Dendritic cell treated with granulocyte-macrophage colony-stimulating factor and Interleukin-4, amounts not matched to agents 40 ng/mL and 50 ng/mL, for 4 days (primary cell): ENCODE measurements around the gene TSPEAR.

Source experiments
- H3K27ac Mint-ChIP-seq: one replicate; pipeline ENCODE4 v1.8.0; 2022; ENCODE audit warnings: mild to moderate bottlenecking, mixed read lengths
- H3K27me3 Mint-ChIP-seq: one replicate; pipeline ENCODE4 v1.8.0; 2022; ENCODE audit warnings: mild to moderate bottlenecking, mixed read lengths
- H3K36me3 Mint-ChIP-seq: one replicate; pipeline ENCODE4 v1.8.0; 2022; ENCODE audit warnings: low read depth, mixed read lengths
- H3K4me1 Mint-ChIP-seq: one replicate; pipeline ENCODE4 v1.8.0; 2022; ENCODE audit warnings: low read depth, mixed read lengths
- H3K4me3 Mint-ChIP-seq: one replicate; pipeline ENCODE4 v1.8.0; 2022; ENCODE audit warnings: mild to moderate bottlenecking, moderate library complexity, mixed read lengths
- H3K9me3 Mint-ChIP-seq: one replicate; pipeline ENCODE4 v1.8.0; 2022; ENCODE audit warnings: mixed read lengths
- intact Hi-C: fragments of 100-400 bp; cut with micrococcal nuclease; formaldehyde crosslinking; loops from one replicate; pipeline ENCODE4 v1.15.0; 2022

Gene TSPEAR

GRCh38 chr21:44454747-44455523, 256.4 kb downstream of the TSPEAR start, which contains the start of gene LRRC3:
TSS of gene LRRC3 (plus strand) at chr21:44455510. CDS start at chr21:44456645, 1,135 bp downstream.
- H3K27me3 Mint-ChIP-seq: peaks cover 45% of the 10 kb centered on the region
- H3K9me3 Mint-ChIP-seq: no peaks in the 10 kb centered on the region
- peak within 1 kb of the TSS; percentile 81 for H3K4me3 Mint-ChIP-seq
- peaks cover 15% of the 10 kb centered on the region for H3K36me3 Mint-ChIP-seq
- H3K27ac Mint-ChIP-seq: peak within 1 kb of the TSS; percentile 58
- H3K4me1 Mint-ChIP-seq: peaks cover 31% of the 10 kb centered on the region
- intact Hi-C loops: loop anchor here (2.0 to 5.0 kb wide), 2 partner anchors 116 to 443 kb away; partner anchors contain the start of genes CFAP410 and TRAPPC10

- no peak overlapping the region for H3K4me3 Mint-ChIP-seq
- no peak overlapping the region for H3K27ac Mint-ChIP-seq
- H3K4me1 Mint-ChIP-seq: peaks cover 22% of the 10 kb centered on the region
- H3K9me3 Mint-ChIP-seq: no peaks in the 10 kb centered on the region
- peaks cover 15% of the 10 kb centered on the region for H3K36me3 Mint-ChIP-seq
- intact Hi-C loops: loop anchor here (2.0 kb wide), 1 partner anchor 115 kb away; the partner anchor contains the start of gene CFAP410
- peaks cover 54% of the 10 kb centered on the region for H3K27me3 Mint-ChIP-seq
These were observed 257.3 kb downstream of the TSPEAR start for GRCh38 chr21:44454058-44454457.

- peaks cover 15% of the 10 kb centered on the region for H3K36me3 Mint-ChIP-seq
- peaks cover 13% of the 10 kb centered on the region for H3K4me1 Mint-ChIP-seq
- H3K4me3 Mint-ChIP-seq: no peak overlapping the region
- no peak overlapping the region for H3K27ac Mint-ChIP-seq
- H3K27me3 Mint-ChIP-seq: peaks cover 57% of the 10 kb centered on the region
- no peaks in the 10 kb centered on the region for H3K9me3 Mint-ChIP-seq
- intact Hi-C loops: no loop called here
These were observed 258.3 kb downstream of the TSPEAR start for GRCh38 chr21:44453120-44453519.

GRCh38 chr21:44450999-44451398, 260.4 kb downstream of the TSPEAR start:
- Mint-ChIP-seq H3K27ac (no peak overlapping the region), H3K27me3 (peaks cover 66% of the 10 kb centered on the region), H3K36me3 (no peaks in the 10 kb centered on the region), H3K9me3 (no peaks in the 10 kb centered on the region), H3K4me3 (no peak overlapping the region), H3K4me1 (peaks cover 11% of the 10 kb centered on the region)
- intact Hi-C loops: no loop called here

- H3K4me1 Mint-ChIP-seq: peaks cover 11% of the 10 kb centered on the region
- no peak overlapping the region for H3K4me3 Mint-ChIP-seq
- no peak overlapping the region for H3K27ac Mint-ChIP-seq
- H3K27me3 Mint-ChIP-seq: peaks cover 67% of the 10 kb centered on the region
- H3K9me3 Mint-ChIP-seq: no peaks in the 10 kb centered on the region
- H3K36me3 Mint-ChIP-seq: no peaks in the 10 kb centered on the region
- intact Hi-C loops: no loop called here
These were observed 261.0 kb downstream of the TSPEAR start for GRCh38 chr21:44450402-44450801.

GRCh38 chr21:44449473-44450363, 261.7 kb downstream of the TSPEAR start:
- H3K27ac Mint-ChIP-seq: no peak overlapping the region
- H3K27me3 Mint-ChIP-seq: peaks cover 66% of the 10 kb centered on the region
- no peaks in the 10 kb centered on the region for H3K36me3 Mint-ChIP-seq
- H3K4me1 Mint-ChIP-seq: peaks cover 7% of the 10 kb centered on the region
- H3K9me3 Mint-ChIP-seq: peaks cover 2% of the 10 kb centered on the region
- intact Hi-C loops: no loop called here
- no peak overlapping the region for H3K4me3 Mint-ChIP-seq

- peaks cover 6% of the 10 kb centered on the region for H3K4me1 Mint-ChIP-seq
- H3K27ac Mint-ChIP-seq: no peak overlapping the region
- no peak overlapping the region for H3K4me3 Mint-ChIP-seq
- peaks cover 58% of the 10 kb centered on the region for H3K27me3 Mint-ChIP-seq
- peaks cover 7% of the 10 kb centered on the region for H3K36me3 Mint-ChIP-seq
- intact Hi-C loops: no loop called here
- H3K9me3 Mint-ChIP-seq: peaks cover 10% of the 10 kb centered on the region
These were observed 262.7 kb downstream of the TSPEAR start for GRCh38 chr21:44448651-44449131.
